Adrenal gland (tissue), 12 donors: ENCODE measurements around the gene SIVA1. TPM values are rescaled to one million over a fixed set of nuclear protein-coding genes. Genes with fewer than 3 reads are reported as not detected.

Source experiments
- DNase-seq, 7 donors: peaks; one replicate each; pipeline ENCODE4 v3.0.0-alpha.2; 2019 to 2020
- H3K27ac ChIP-seq, 5 donors: fragments of 200-600 bp; sonication (generic) in 4 of 5; 1 replicate in 3 of 5; 2 replicates in 2 of 5; pipeline versions ENCODE4 v1.5.1 to v1.8.0; 2016 to 2020; ENCODE audit warnings: mild to moderate bottlenecking in 1 of 5
- H3K27me3 ChIP-seq: fragments of 200-600 bp; 2 replicates; pipeline ENCODE4 v1.8.0; 2021
- H3K36me3 ChIP-seq, 2 donors: fragments of 200-600 bp; replicated peaks in 1 of 2; 1 replicate in 1 of 2; 2 replicates in 1 of 2; pipeline versions ENCODE4 v1.5.1 to v1.8.0; 2018 to 2022
- H3K4me1 ChIP-seq, 2 donors: fragments of 200-600 bp; replicated peaks in 1 of 2; 1 replicate in 1 of 2; 2 replicates in 1 of 2; pipeline versions ENCODE4 v1.5.1 to v1.8.0; 2018 to 2021
- H3K4me3 ChIP-seq, 4 donors: fragments of 200-600 bp; sonication (generic) in 3 of 4; one replicate each; pipeline ENCODE4 v1.5.1; 2016 to 2018
- H3K9me3 ChIP-seq, 3 donors: fragments of 200-600 bp; sonication (generic) in 1 of 3; replicated peaks in 1 of 3; 1 replicate in 2 of 3; 2 replicates in 1 of 3; pipeline versions ENCODE4 v1.5.1 to v1.8.0; 2016 to 2021
- CTCF ChIP-seq, 6 experiments: fragments of 450-650 bp in 4 of 6; fragments of 200-600 bp in 2 of 6; sonication (generic) in 1 of 6; IDR thresholded peaks; 1 replicate in 5 of 6; 2 replicates in 1 of 6; pipeline versions ENCODE4 v1.5.1 to v1.8.0; 2016 to 2021; ENCODE audit warnings: antibody characterized with exemption in 6 of 6, mild to moderate bottlenecking in 2 of 6, moderate library complexity in 1 of 6
- POLR2A ChIP-seq, 2 donors: fragments of 450-650 bp; IDR thresholded peaks; one replicate each; pipeline ENCODE4 v1.6.1; 2017; ENCODE audit warnings: antibody characterized with exemption in 2 of 2, mild to moderate bottlenecking in 2 of 2, moderate library complexity in 1 of 2
- WGBS, 4 donors: extraction: QIAGEN DNeasy Blood & Tissue Kit in 2 of 4; methylation state at CpG; one replicate each; pipeline versions ENCODE4 v1.1.5 to v1.1.7; 2013 to 2017; 5-methylcytosine and 5-hydroxymethylcytosine counted together
- intact Hi-C, 2 donors: fragments of 100-400 bp; cut with DNase I; formaldehyde crosslinking; loops; one replicate each; pipeline versions ENCODE4 v1.14.1 to v1.15.0; 2022 to 2023
- polyA plus RNA-seq, 3 donors: library from polyadenylated mRNA; stranded (reverse); fragments of 200-250 nt in 2 of 3; fragments of 350-450 nt in 1 of 3; fragmentation: Illumina TruSeq in 1 of 3; extraction: RNeasy Lipid Tissue Mini Kit (QIAGEN cat#74804) in 1 of 3; gene quantifications; one replicate each; pipeline ENCODE4 v1.2.3, GENCODE V29; 2013 to 2014
- total RNA-seq, 9 donors: library from RNA; depleted of rRNA in 4 of 9; stranded (reverse); fragments of >200 nt in 4 of 9; fragments of 120-200 nt in 1 of 9; fragmentation: NEBNext Ultra II Directional in 1 of 9; extraction: Animal tissue kit (Norgen Biotek cat#: 25700) in 1 of 9; gene quantifications; one replicate each; pipeline versions ENCODE4 v1.1.0 to v1.2.4, GENCODE V29; 2013 to 2023
- donor health status: healthy with polysubstance abuse.
- donor health status: Bipolar disorder and iron deficiency.
- donor health status: DM: yes; HTN: yes; CAD: no.
- donor health status: DM: no; HTN: no; CAD: no.
- donor health status: DM: no; HTN: no; CAD: no.
- donor health status: DM: yes; HTN: yes; CAD: no.

Gene SIVA1
- total and polyA plus RNA-seq, 12 donors = 2.0 to 294 (median 83.2) TPM

- Histone ChIP-seq H3K4me3 (no peak overlapping the region), H3K9me3 (no peaks in the 10 kb centered on the region), H3K27ac (peak overlapping the region in 2 of 5 donors; percentile 21 to 74), H3K36me3 (peaks cover 0 to 18% of the 10 kb centered on the region in 2 donors), H3K27me3 (no peaks in the 10 kb centered on the region), H3K4me1 (peaks cover 0 to 4% of the 10 kb centered on the region in 2 donors)
- intact Hi-C loops = no loop called here
- TF ChIP-seq POLR2A (IDR thresholded peaks at IDR 0.05) (no peak), CTCF (IDR thresholded peaks at IDR 0.05) (no peak)
- WGBS, 4 donors = 64 to 76% (median 72%) methylated on average over 5 of the region's 5 CpGs
- no peak for DNase-seq
Measured at GRCh38 chr14:104767634-104767918, 14.6 kb downstream of the SIVA1 start.

GRCh38 chr14:104768437-104769323, 15.7 kb downstream of the SIVA1 start:
- Histone ChIP-seq H3K27ac (peak overlapping the region in 3 of 5 donors; percentile 21 to 74 (median 67)), H3K27me3 (no peaks in the 10 kb centered on the region), H3K36me3 (peaks cover 0 to 29% of the 10 kb centered on the region in 2 donors), H3K4me3 (no peak overlapping the region), H3K9me3 (no peaks in the 10 kb centered on the region), H3K4me1 (peaks cover 0 to 4% of the 10 kb centered on the region in 2 donors)
- WGBS, 4 donors = 14 to 36% (median 23%) methylated on average over 5 to 25 of the region's 25 CpGs
- TF ChIP-seq CTCF (IDR thresholded peaks at IDR 0.05) (peak; percentile 71 to 95 (median 91)), POLR2A (IDR thresholded peaks at IDR 0.05) (no peak)
- DNase-seq = peak; percentile 87 to 97 (median 91)
- intact Hi-C loops = no loop called here

- no peaks in the 10 kb centered on the region for H3K27me3 ChIP-seq
- peak overlapping the region in 2 of 5 donors; percentile 67 to 74 for H3K27ac ChIP-seq
- no peak overlapping the region for H3K4me3 ChIP-seq
- peaks cover 0 to 34% of the 10 kb centered on the region in 2 donors for H3K36me3 ChIP-seq
- peaks cover 0 to 4% of the 10 kb centered on the region in 2 donors for H3K4me1 ChIP-seq
- TF ChIP-seq POLR2A (IDR thresholded peaks at IDR 0.05) (no peak), CTCF (IDR thresholded peaks at IDR 0.05) (no peak)
- WGBS, 4 donors = 71 to 76% (median 73%) methylated on average over 17 to 18 of the region's 18 CpGs
- H3K9me3 ChIP-seq = no peaks in the 10 kb centered on the region
- intact Hi-C loops = loop anchor here (5.0 kb wide), 1 partner anchor 53 kb away; no protein-coding TSS in a partner anchor
- no peak for DNase-seq
Measured at GRCh38 chr14:104769324-104770071, 16.6 kb downstream of the SIVA1 start.

GRCh38 chr14:104770072-104770579, 17.2 kb downstream of the SIVA1 start:
- intact Hi-C loops = loop anchor here (5.0 kb wide), 1 partner anchor 52 kb away; no protein-coding TSS in a partner anchor
- no peak for DNase-seq
- Histone ChIP-seq H3K27ac (no peak overlapping the region), H3K36me3 (peaks cover 0 to 40% of the 10 kb centered on the region in 2 donors), H3K9me3 (no peaks in the 10 kb centered on the region), H3K4me1 (peaks cover 0 to 4% of the 10 kb centered on the region in 2 donors), H3K27me3 (no peaks in the 10 kb centered on the region), H3K4me3 (no peak overlapping the region)
- WGBS, 4 donors = 78 to 84% (median 81%) methylated on average over 13 to 24 of the region's 24 CpGs
- no peak for TF ChIP-seq CTCF (IDR thresholded peaks at IDR 0.05)
- TF ChIP-seq POLR2A (IDR thresholded peaks at IDR 0.05) = no peak
